ENCODE results near the gene NFATC2. TPM values are rescaled to one million over a fixed set of nuclear protein-coding genes. Genes with fewer than 3 reads are reported as not detected.

Gene NFATC2
- total RNA-seq, 1 experiment from 2014 or later: 0.61 TPM

GRCh38 chr20:51575486-51575885 is 33.0 kb upstream of the NFATC2 start:
- WGBS (ENCODE audit: extremely low coverage, insufficient read length, low lambda C conversion rate): no CpG with 5 or more reads among the region's 3 CpGs
- no peak for TF ChIP-seq CTCF (conservative IDR thresholded peaks at IDR 0.05)
- H3K36me3 Mint-ChIP-seq (ENCODE audit: insufficient read depth in 1 of 3, low read depth in 3 of 3): no peaks in the 10 kb centered on the region

More at GRCh38 chr20:51575486-51575885, 33.0 kb upstream of the NFATC2 start:
- no peak overlapping the region for H2AFZ ChIP-seq (ENCODE audit: low read length)
- no peaks in the 10 kb centered on the region for H3K4me1 ChIP-seq (ENCODE audit: insufficient read depth, low read length)
- H3K56ac ChIP-seq (ENCODE audit: insufficient read length, low read depth, low read length): no peak overlapping the region
- H3K79me1 ChIP-seq (ENCODE audit: insufficient read depth, low read depth, low read length, poor library complexity, severe bottlenecking): no peaks in the 10 kb centered on the region
- no peak overlapping the region for H3K4me2 ChIP-seq (ENCODE audit: insufficient read depth, insufficient read length, low read length)
- no peaks in the 10 kb centered on the region for H3K9me3 ChIP-seq (ENCODE audit: control insufficient read depth, low read depth, low read length)
- H3K79me2 ChIP-seq (ENCODE audit: insufficient read depth, low read length): no peaks in the 10 kb centered on the region
- Mint-ChIP-seq H3K9me3 (peaks cover 0 to 3% of the 10 kb centered on the region in 2 experiments; a peak in 2 of 5 replicates), H3K27ac (no peak overlapping the region), H3K4me3 (no peak overlapping the region), H3K27me3 (ENCODE audit: low read depth) (peaks cover 21% of the 10 kb centered on the region), H3K4me1 (peaks cover 0 to 4% of the 10 kb centered on the region in 2 experiments; a peak in 2 of 4 replicates)
- no peak overlapping the region for H2BK5ac ChIP-seq (ENCODE audit: insufficient read length, low read length)
- no peak overlapping the region for H2BK20ac ChIP-seq (ENCODE audit: low read depth, low read length, poor library complexity, severe bottlenecking)
- H3K18ac ChIP-seq (ENCODE audit: insufficient read length, low read depth, low read length): no peak overlapping the region
- H3K4ac ChIP-seq (ENCODE audit: low read depth, low read length): no peak overlapping the region
- no peak overlapping the region for H3K27ac ChIP-seq (ENCODE audit: insufficient read length, low read depth, low read length)
- H3K23me2 ChIP-seq (ENCODE audit: insufficient read length, low read depth, low read length, poor library complexity, severe bottlenecking): no peaks in the 10 kb centered on the region
- H4K8ac ChIP-seq (replicated peaks; ENCODE audit: insufficient read length, low read depth, low read length): no peak overlapping the region
- H2AK5ac ChIP-seq (ENCODE audit: insufficient read length, low read length): no peak overlapping the region
- H3K23ac ChIP-seq (ENCODE audit: insufficient read length, low read depth, low read length): no peak overlapping the region
- no peak overlapping the region for H3K14ac ChIP-seq (ENCODE audit: insufficient read depth, low read length)
- no peak overlapping the region for H2BK15ac ChIP-seq (ENCODE audit: low read depth, low read length)
- H3T11ph ChIP-seq (ENCODE audit: low read length): no peak overlapping the region
- no peak overlapping the region for H4K91ac ChIP-seq (ENCODE audit: insufficient read length, low read depth, low read length)
- no peak overlapping the region for H3K9ac ChIP-seq (ENCODE audit: extremely low read depth, insufficient read length, low read length)
- H2BK120ac ChIP-seq (ENCODE audit: low read depth, low read length, poor library complexity, severe bottlenecking): no peak overlapping the region
- H4K20me1 ChIP-seq (ENCODE audit: control insufficient read depth, insufficient read depth, insufficient read length): no peaks in the 10 kb centered on the region
- no peaks in the 10 kb centered on the region for H3K27me3 ChIP-seq (ENCODE audit: insufficient read depth, low read length)
- no peak overlapping the region for H2BK12ac ChIP-seq (ENCODE audit: insufficient read length, low read depth, low read length)
- H4K5ac ChIP-seq (ENCODE audit: insufficient read length, low read depth, low read length): no peak overlapping the region
- no peak for DNase-seq
